Muscle of back (tissue), 11 donors: Measurements from ENCODE around the gene ANO3. TPM values are rescaled to one million over a fixed set of nuclear protein-coding genes. Genes with fewer than 3 reads are reported as not detected.

Experiments
- DNase-seq, 3 donors: peaks; one replicate each; pipeline versions ENCODE4 v3.0.0 to v3.0.0-alpha.2; 2013
- polyA plus RNA-seq, 10 donors: library from polyadenylated mRNA; unstranded; fragments of 120-200 nt; gene quantifications; one replicate each; pipeline ENCODE4 v1.2.1, GENCODE V29; 2013; ENCODE audit not compliant: insufficient read length in 10 of 10

Gene ANO3
- polyA plus RNA-seq, 10 donors = 0.07 to 0.46 (median 0.16) TPM

GRCh38 chr11:26490546-26490945 is 158.6 kb downstream of the ANO3 start:
- no peak for DNase-seq

DNA sequence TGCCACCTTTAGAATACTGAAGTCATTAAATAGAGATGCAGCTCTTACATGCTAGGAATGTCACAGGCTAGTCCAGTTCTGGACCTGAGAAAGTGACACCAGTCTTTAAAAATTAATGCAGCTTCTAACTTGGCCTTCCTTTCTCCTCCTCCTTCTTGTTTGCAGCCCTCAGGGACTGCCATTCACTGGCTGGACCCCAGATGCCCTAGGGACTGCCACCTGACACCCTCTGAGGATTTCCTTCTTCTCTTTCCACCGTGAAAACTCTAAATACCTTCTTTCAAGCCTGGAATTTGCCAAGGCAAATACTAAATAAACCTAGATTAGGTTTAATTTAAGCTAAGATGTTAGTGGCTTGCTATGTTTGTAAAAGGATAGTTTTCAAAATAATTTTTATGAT is 161.7 kb downstream of the ANO3 start:
- DNase-seq = no peak

DNA sequence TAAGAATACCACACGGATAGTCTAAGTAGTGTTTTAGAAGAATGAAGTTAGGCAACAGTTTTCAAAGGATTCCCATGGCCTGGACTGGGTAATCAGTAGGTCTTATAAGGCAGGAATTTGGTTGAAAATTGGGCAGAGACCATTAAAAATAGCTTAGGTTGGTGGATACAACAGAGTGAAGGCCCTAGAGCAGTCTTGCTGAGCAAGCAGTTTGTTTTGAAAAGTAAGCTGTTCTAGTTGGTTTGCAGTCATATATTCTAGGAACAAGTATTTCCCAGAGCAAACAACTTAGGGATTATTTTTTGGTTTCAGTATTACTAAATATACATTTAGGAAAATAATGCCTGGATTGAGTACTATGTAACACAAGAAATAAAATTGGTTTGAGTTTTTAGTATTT is 175.3 kb downstream of the ANO3 start:
- no peak for DNase-seq

GRCh38 chr11:26510164-26510563 is 178.2 kb downstream of the ANO3 start:
- DNase-seq = no peak

- DNase-seq = no peak
These were observed 178.8 kb downstream of the ANO3 start for GRCh38 chr11:26510756-26511155.

DNA sequence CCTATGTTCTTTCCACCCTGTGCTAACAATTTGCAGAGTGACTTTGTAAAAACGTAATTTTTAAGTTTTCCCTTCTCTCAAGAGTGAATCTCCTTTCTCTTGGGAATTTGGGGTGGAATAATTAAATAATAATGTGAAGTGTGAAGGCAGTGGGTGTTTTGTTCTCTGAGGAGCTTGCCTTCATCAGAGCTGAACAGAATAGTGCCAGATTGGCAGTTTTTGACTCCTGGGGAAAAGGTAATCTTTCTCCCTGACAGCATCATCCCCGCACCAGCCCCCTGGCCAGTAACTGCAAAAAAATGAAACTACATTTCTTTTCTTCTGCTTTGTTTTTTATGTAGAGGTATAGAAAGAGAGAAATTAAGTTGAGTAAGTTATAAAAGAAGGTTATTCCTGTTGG is 180.3 kb downstream of the ANO3 start:
- DNase-seq = no peak

- DNase-seq = no peak
These were observed 187.5 kb downstream of the ANO3 start for GRCh38 chr11:26519469-26519868.

- DNase-seq = no peak
These were observed 191.1 kb downstream of the ANO3 start for GRCh38 chr11:26522912-26523610.

DNA sequence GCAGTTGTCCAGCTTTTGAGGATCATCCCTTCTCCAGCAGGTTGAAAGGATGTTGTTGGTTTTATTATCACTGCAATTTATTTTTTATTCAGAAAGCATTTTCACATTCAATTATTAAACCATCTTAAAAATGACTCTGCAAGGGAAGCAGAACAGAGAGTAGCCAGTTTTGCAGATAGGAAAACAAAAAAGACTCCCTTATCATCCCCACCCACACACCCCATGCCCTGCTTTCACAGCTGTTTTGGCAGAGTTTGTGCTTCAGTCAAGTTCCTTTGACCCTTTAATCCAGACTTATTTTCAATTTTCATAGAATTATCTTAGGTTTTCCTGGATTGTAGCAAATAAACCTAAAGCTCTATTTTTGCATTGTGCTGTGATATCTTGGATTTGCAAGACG is 195.8 kb downstream of the ANO3 start:
- no peak for DNase-seq

DNA sequence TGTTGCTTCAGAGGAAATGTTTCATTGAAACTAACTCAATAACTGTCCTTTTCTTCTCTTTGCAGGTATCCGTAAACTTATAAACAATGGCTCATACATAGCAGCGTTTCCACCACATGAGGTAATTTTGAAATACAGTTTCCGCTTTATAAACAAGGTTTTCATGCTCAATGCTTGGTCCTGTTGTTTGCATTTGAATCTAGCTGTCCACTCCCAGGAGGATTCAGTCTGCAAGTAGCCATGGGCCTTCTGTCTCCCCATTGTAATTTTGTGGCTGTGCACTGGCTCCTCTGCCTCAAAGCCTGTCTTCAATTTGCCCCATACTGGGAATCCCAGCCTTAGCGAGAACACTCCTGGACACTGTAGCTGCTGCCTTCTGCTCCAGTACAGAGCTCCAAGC is 205.4 kb downstream of the ANO3 start:
- no peak for DNase-seq

DNA sequence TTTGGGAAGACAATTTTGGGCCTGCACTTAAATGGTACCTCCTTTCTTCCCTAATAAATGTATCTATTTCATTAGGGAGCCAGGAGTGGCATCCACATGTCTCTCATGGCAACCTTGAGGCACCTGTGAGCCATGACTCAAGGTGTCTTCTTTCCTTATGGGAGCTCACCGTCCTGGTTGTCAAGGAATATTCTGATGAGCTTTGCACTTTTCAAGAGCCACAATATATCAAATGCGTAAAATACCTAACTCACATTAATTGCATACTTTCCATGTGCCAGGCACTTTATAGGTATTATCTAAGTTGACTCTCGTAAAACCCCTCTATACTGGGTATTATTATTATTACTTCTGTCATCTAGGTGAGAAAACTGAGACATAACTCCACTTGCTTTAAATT is 207.6 kb downstream of the ANO3 start:
- DNase-seq = no peak

- DNase-seq = no peak
These were observed 209.9 kb downstream of the ANO3 start for GRCh38 chr11:26541870-26542269.

DNA sequence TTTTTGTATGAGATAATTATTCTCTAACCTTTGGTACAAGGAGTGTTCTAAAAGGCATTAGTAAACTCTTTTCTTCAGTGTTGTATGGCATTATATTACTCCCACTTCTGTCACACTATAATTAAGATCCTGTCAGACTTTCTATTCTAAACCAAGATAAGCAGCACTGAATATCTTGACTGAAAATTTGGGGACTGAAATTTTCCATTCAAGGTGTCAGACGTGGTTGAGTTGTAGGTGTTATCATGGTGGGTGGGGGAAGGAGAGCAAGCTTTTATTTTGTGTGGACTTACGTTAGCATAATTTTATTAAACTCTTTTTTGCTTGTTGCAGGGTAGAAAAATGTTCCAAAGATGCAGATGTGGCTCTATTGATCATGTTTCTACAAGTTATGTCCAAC is 217.2 kb downstream of the ANO3 start:
- no peak for DNase-seq

GRCh38 chr11:26550022-26550421 is 218.1 kb downstream of the ANO3 start:
- no peak for DNase-seq

GRCh38 chr11:26551186-26551801 is 219.4 kb downstream of the ANO3 start:
- no peak for DNase-seq

DNA sequence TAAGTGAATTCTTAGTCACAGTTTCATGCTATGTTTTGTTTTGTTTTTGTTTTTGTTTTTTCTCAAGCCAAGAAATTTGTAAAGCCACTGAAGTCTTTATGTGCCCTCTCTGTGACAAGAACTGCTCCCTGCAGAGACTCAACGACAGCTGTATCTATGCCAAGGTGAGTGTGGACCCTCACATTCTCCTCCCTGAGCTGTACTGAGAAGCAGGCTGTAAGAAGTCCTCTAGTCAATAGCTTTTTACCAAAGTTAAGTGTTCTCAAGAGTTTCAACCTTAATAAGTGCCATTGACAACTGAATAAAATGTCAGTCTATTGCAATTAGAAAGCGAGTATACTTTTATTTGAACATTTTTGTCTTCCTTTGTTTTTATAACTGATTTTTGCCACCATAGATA is 221.3 kb downstream of the ANO3 start:
- no peak for DNase-seq

GRCh38 chr11:26554455-26554854 is 222.5 kb downstream of the ANO3 start:
- no peak for DNase-seq

DNA sequence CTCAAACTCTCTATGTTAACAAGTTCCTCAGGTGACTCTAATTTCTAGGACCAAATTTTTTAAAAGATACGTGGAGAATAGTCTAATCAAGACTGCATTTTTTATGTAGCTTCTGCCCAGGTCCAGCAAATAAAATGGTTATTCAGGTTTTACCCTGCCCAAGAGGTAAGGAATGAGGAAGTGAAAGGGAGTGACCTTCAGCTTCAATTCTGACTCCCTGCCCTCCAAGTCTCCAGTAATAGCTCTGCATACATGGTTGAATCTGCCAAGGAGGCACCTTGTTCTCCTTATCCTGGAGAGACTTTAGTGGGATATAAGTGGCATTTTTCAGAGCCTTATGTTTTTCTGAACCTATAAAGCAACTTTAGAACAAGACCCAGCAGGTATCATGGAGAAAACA is 224.7 kb downstream of the ANO3 start:
- no peak for DNase-seq

- no peak for DNase-seq
These were observed 225.7 kb downstream of the ANO3 start for GRCh38 chr11:26557666-26558065.

DNA sequence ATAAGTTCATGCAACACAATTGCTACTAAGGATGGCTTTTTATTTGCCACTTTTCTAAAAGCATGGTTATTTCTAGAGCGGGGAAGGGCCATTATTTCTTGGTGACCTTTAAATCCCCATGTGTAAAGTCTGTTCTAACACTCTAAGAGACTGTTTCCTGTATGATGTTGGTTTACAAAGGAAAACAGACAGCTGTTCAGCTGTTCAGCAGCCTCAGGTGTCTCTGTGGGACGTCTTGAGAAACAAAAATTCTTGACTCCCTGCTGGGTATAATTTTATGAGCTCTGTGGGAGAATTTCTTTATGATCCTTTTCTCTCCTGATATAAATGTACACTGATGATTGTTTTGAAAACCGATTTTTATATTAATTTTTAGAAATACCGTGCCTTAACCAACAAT is 226.3 kb downstream of the ANO3 start:
- DNase-seq = no peak

DNA sequence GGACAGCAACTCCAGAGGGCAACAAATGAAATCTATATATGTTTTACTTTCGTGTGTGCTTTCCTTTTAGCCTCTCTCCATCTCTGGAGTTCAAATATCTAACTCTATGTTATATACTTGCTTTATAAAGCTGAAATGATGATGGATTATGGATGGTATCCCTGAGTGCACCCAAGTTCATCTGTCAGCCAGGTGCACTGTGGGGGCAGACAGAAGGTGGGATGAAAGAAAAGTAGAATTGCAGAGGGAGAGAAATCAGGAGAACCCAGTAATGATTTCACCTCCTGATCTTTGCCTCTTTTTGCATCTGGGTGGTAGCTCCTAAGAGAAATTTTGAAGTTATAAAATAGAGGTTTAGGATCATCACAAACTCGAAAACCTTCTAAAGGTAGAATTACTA is 237.7 kb downstream of the ANO3 start:
- DNase-seq = no peak

DNA sequence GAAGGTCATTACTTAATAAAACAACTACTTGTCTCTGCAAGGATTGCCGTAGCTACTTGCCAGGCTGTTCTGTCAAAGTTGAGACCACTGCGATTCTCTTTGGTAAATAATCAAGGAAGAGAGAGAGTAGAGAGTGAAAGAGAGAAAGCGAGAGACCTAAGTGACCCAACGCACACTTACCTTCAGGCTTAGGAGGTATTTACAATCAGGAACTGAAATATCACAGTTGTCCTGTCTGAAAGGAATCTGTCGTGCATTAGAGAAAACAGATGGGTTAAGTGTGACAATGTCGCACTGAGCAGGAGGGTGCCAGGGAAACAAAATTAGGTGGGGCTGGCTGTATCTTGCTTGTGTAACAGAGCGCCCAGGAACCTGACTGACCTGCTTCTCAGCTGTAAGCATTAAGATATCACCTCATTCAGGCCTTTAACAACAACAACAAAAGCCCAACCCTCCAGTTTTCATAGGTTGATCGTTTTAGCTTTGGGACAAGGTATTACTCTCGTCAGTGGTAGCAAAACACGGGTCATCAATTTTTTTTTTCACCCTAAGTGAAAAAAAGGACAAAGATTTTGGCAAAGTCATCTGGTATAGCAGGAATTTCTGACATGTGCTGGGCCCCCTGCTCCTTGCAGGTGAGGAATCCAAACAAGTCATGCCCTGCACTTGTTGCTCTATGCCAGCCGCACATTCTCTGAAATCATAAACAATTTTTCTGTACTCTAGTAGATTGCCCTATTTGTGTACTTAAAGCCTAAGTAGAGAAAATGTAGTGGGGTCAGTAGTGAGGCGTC is 240.1 kb downstream of the ANO3 start, which contains the start of gene MUC15:
Gene MUC15 (minus strand): TSS at position 403 of the 794 bp plus-strand sequence. CDS start 5,169 bp downstream, outside the sequence.
- no peak for DNase-seq
